Neuron (in vitro differentiated cells): ENCODE results near the gene MACC1.
"Not testable (repeated sequence)": the region's sequence is repeated elsewhere in the genome, so short reads cannot be mapped to it uniquely, and the experiment has no call there.

ENCODE experiments used
- H2AFZ ChIP-seq: one replicate; pipeline ENCODE4 v1.6.1; 2013; ENCODE audit warnings: low read depth, mild to moderate bottlenecking, inconsistent platforms, low read length, moderate library complexity
- H3K27me3 ChIP-seq: one replicate; pipeline ENCODE4 v1.6.1; 2013; ENCODE audit warnings: low read length; ENCODE audit not compliant: insufficient read depth
- H3K36me3 ChIP-seq: one replicate; pipeline ENCODE4 v1.6.1; 2013; ENCODE audit warnings: low read length; ENCODE audit not compliant: insufficient read depth
- H3K4me1 ChIP-seq: one replicate; pipeline ENCODE4 v1.6.1; 2013; ENCODE audit warnings: low read length; ENCODE audit not compliant: insufficient read depth
- H3K4me3 ChIP-seq: 2 replicates; pipeline ENCODE4 v1.5.1; 2013; ENCODE audit warnings: mild to moderate bottlenecking, low read length, moderate library complexity
- H3K9me3 ChIP-seq: one replicate; pipeline ENCODE4 v1.6.1; 2013; ENCODE audit warnings: low read length

Gene MACC1

DNA sequence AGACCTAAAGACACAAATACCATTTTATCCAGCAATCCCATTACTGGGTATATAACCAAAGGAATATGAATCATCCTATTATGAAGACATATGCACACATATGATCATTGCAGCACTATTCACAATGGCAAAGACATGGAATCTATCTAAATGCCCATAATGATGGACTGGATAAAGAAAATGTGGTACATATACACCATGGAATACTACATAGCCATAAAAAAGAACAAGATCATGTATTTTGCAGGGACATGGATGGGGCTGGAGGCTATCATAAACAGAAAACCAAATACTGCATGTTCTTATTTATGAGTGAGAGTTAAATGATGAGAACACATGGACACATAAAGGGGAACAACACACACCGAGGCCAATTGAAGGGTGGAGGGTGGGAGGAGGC, 3.8 kb downstream of the MACC1 start:
- peaks cover 6% of the 10 kb centered on the region for H3K9me3 ChIP-seq
- H3K4me1 ChIP-seq: no peaks in the 10 kb centered on the region
- no peaks in the 10 kb centered on the region for H3K27me3 ChIP-seq
- H3K4me3 ChIP-seq: no peak overlapping the region
- H2AFZ ChIP-seq: no peak overlapping the region
- no peaks in the 10 kb centered on the region for H3K36me3 ChIP-seq

DNA sequence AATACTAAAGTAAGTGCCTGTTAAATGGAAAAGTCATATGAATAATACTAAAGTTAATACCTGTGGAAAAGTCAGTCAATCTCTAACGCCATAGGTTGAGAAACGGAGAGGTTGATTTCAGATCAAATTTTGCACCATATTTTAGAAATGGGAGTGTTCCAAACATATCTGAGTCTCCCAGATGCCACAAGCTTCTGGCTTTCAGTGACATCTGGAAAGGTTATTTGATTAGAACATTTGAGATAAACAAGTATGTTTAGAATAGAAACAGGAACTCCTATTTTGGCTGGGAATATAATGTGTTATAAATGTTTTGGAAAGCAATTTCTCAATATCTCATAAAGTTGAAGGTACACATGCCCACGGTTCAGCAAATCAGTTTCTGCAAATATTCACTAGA, 5.8 kb downstream of the MACC1 start:
- H3K4me3 ChIP-seq: no peak overlapping the region
- no peak overlapping the region for H2AFZ ChIP-seq
- no peaks in the 10 kb centered on the region for H3K4me1 ChIP-seq
- peaks cover 12% of the 10 kb centered on the region for H3K9me3 ChIP-seq
- H3K36me3 ChIP-seq: no peaks in the 10 kb centered on the region
- no peaks in the 10 kb centered on the region for H3K27me3 ChIP-seq

DNA sequence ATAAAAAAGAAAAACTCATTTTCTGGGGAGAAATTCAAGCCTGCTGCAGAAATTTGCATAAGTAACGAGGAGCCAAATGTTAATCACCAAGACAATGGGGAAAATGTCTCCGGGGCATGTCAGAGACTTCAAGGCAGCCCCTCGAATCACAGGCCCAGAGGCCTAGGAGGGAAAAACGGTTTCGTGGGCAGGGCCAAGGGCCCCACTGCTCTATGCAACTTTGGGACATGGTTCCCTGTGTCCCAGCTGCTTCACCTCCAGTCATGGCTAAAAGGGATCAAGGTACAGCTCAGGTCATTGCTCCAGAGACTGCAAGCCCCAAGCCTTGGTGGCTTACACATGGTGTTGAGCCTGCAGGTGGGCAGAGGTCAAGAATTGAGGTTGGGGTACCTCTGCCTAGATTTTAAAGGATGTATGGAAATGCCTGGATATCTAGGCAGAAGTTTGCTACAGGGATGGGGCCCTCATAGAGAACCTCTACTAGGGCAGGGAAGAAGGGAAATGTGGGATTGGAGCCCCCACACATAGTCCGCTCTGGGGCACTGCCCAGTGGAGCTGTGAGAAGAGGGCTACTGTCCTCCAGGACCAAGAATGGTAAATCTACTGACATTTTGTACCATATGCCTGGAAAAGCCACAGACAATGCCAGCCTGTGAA, 8.4 kb downstream of the MACC1 start:
- Histone ChIP-seq H3K4me1 (no peaks in the 10 kb centered on the region), H2AFZ (no peak overlapping the region), H3K4me3 (no peak overlapping the region), H3K27me3 (no peaks in the 10 kb centered on the region), H3K9me3 (peaks cover 12% of the 10 kb centered on the region), H3K36me3 (no peaks in the 10 kb centered on the region)

DNA sequence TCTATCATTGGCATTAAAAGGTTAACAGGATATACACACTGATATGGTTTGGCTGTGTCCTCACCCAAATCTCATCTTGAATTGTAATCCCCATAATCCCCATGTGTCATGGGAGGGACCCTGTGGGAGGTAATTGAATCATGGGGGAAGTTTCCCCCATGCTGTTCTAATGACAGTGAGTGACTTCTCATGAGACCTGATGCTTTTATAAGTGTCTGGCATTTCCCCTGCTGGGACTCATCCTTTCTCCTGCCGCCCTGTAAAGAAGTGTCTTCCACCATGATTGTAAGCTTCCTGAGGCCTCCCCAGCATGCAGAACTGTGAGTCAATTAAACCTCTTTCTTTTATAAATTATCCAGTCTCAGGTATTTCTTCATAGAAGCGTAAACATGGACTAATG, 9.4 kb downstream of the MACC1 start:
- peaks cover 12% of the 10 kb centered on the region for H3K9me3 ChIP-seq
- H3K4me1 ChIP-seq, H2AFZ ChIP-seq, H3K4me3 ChIP-seq, H3K36me3 ChIP-seq, H3K27me3 ChIP-seq: not testable (repeated sequence)

DNA sequence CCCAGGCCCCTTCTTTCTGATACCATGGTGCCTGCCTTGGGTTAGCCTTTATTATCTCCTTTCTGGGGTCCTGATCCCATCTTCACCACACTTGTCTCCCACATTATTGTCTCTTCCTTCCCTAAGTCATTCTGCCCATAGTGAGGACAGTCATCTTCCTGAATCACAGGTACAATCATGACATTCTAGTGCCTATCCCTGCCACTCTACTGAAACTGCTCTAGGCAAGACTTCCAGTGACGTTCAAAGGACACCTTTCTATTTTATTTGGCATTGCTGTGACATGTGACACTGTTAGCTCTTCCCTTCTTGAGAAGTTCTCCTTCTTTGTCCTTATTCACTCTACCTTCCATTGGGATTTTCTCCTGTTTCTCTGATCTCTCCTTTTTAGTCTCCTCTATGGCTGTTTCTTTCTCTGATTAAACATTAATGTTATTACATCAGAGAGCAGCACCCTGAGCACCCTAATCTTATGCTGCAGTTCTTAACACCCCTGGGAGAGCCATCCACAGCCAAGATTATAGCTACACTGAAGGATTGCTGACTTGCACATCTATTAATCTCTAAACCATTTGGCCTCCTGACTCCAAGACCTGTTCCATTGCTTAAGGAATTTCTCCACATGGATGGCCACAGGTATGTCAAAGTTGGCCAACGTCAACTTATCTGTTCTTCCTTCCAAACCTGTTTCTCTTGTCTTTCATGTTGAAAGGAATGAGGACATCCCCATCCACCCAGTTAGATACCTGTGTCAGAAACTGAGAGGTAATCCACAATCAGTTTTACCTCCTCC, 10.9 kb downstream of the MACC1 start:
- Histone ChIP-seq H3K4me3 (no peak overlapping the region), H3K36me3 (no peaks in the 10 kb centered on the region), H3K9me3 (peaks cover 12% of the 10 kb centered on the region), H3K4me1 (peaks cover 5% of the 10 kb centered on the region), H2AFZ (no peak overlapping the region), H3K27me3 (no peaks in the 10 kb centered on the region)

DNA sequence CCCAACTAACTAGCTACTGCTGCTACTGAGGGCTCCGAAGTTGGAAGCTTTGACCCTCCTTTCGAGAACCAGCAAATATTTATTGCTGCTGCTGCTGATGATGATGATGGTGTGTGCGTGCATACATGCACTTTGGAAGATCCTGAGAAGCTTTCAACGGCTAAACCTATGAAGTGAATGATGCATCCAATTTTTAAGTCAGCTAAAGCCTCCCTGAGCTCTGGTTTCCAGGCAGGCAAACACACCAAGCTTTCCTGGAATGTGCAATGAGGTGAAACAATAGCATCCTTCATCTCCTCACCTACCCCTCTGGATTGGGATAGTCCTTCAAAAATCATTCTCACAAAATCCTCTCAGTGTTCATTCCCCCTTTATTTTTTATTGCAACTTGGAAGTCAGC, 13.9 kb downstream of the MACC1 start:
- Histone ChIP-seq H3K4me3 (no peak overlapping the region), H2AFZ (no peak overlapping the region), H3K9me3 (peaks cover 6% of the 10 kb centered on the region), H3K36me3 (no peaks in the 10 kb centered on the region), H3K4me1 (peaks cover 18% of the 10 kb centered on the region), H3K27me3 (no peaks in the 10 kb centered on the region)

DNA sequence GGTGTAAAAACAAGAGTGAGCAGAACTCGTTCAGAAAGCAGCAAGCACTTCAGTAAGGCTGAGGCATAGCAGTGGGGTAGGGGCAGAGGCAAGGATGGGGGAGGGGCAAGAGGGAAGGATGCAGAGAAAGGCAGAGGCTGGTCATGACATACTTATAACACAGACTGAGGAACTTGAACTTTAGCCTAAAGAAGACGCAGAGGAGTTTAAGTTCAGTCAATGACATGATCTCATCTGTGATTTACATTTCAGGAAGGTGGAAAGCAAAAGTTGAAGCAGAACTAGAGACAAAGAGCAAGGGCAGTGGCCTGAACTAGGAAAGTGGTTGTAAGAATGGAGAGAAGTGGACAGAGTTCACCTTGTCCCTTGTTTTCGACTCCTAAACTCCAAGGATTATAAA, 15.8 kb downstream of the MACC1 start:
- H3K4me1 ChIP-seq: peaks cover 18% of the 10 kb centered on the region
- H3K36me3 ChIP-seq: no peaks in the 10 kb centered on the region
- H3K4me3 ChIP-seq: no peak overlapping the region
- H3K27me3 ChIP-seq: no peaks in the 10 kb centered on the region
- no peaks in the 10 kb centered on the region for H3K9me3 ChIP-seq
- H2AFZ ChIP-seq: no peak overlapping the region

DNA sequence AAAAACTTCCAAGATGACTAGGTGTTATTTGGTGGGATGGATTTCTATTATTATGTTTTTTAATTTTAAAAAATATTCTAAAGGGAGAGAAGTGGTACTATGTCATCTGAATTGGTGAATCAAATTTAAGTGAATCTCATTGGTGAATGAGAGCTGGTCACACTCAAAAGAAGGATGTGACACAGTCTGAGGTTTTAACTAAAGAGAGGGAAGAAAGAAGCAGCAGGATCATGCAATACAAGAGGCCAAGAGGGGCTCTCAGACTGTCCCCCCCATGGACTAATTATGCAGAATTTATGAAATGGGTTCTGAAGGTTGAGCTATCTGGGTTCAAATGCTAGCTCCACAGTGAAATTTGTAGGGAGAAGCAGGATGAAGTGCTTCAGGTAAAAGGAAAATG, 16.2 kb downstream of the MACC1 start:
- Histone ChIP-seq H3K4me3 (no peak overlapping the region), H3K36me3 (no peaks in the 10 kb centered on the region), H3K4me1 (peaks cover 18% of the 10 kb centered on the region), H3K9me3 (no peaks in the 10 kb centered on the region), H3K27me3 (no peaks in the 10 kb centered on the region), H2AFZ (no peak overlapping the region)

DNA sequence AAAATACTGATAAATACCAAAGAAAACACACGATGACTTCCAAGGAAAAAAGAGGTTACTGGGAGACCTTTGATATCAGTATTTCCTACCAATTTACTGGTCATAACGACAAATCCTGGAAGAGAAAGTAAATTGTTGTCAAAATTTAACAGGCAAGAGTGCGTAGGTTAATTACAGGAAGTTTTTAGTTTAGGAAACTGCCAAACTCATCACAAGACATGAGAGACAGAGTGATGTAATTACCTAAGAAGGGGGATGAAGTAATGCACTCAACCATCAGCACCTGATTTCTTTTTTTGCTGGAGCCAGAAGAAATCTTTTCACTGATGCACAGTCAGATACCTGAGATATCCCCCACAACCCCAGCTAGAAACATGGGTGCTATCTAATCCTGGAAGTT, 16.8 kb downstream of the MACC1 start:
- H3K4me3 ChIP-seq: no peak overlapping the region
- no peaks in the 10 kb centered on the region for H3K27me3 ChIP-seq
- H3K36me3 ChIP-seq: no peaks in the 10 kb centered on the region
- no peaks in the 10 kb centered on the region for H3K9me3 ChIP-seq
- peaks cover 22% of the 10 kb centered on the region for H3K4me1 ChIP-seq
- H2AFZ ChIP-seq: no peak overlapping the region

DNA sequence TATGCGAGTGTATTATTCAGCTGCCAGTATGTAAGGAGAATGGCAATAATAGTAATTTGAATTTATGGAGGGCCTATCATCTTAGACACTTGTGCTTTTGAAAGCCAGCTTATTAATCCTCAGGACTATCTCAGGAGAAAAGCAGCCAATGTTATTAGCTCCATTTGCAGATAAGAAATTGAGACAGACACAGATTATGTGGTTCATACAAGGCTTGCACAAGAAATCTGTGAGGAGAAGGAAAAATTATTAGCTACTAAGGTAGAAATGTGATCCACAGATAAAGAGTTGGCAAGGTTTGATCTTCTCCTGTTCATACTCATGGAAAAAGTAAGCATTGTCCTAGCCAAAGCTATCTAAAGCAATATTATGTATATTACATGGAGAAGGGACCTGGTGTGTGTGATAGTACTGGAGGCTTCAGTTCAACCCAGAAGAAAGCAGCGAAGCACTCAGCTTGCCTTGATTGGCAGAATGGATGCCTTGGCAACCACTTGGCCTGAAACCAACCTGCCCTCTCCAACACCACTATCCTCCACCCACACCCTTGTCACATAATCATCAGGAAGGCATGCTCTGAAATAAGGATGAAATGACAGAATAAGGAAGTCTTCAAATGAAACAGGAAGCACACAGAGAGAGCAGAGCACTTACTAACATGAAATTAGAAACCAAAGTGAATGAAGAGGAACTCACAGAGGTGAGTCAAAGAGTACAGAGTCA, 18.0 kb downstream of the MACC1 start:
- no peaks in the 10 kb centered on the region for H3K36me3 ChIP-seq
- no peaks in the 10 kb centered on the region for H3K27me3 ChIP-seq
- H3K4me1 ChIP-seq: peaks cover 32% of the 10 kb centered on the region
- H3K9me3 ChIP-seq: no peaks in the 10 kb centered on the region
- H2AFZ ChIP-seq: no peak overlapping the region
- H3K4me3 ChIP-seq: no peak overlapping the region

DNA sequence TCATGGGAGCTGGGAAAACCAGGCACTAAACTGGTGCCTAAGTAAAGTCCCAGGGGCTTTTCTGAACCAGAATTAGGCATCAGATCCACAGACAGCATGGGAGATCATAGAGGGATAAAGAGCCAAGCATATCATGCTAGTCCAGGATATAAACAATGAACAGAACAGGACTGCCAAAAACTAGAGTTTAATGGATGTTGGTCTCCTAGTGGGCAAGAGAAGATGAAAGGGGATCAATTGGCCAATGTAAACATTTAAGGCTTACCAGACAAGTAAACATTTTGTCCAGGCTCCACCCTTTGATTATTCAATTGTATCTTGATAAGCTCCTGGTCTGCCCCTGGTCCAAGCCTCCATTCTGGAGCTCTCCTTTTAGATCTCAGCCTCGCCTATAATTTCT, 18.9 kb downstream of the MACC1 start:
- Histone ChIP-seq H3K4me1 (peaks cover 32% of the 10 kb centered on the region), H2AFZ (no peak overlapping the region), H3K36me3 (no peaks in the 10 kb centered on the region), H3K4me3 (no peak overlapping the region), H3K9me3 (no peaks in the 10 kb centered on the region), H3K27me3 (no peaks in the 10 kb centered on the region)

DNA sequence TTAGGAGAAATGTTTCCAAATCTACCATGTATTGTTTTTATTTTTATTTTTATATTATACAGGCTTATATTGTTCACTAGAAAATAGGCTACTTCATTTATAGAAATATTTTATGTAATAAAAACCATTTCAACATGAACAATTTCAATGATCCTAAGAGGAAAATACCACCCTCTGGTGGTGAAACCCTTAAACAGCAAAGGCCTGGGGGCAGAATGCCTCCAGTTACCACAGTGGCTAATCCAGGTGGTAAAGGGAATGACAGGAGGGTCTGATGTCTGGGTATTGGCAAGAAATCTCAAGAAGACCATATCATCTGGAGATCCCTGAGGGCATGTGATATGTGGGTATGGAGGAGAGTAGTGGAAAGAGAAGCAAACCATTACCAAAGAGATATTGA, 19.3 kb downstream of the MACC1 start:
- H2AFZ ChIP-seq: no peak overlapping the region
- H3K36me3 ChIP-seq: no peaks in the 10 kb centered on the region
- no peaks in the 10 kb centered on the region for H3K9me3 ChIP-seq
- no peak overlapping the region for H3K4me3 ChIP-seq
- H3K27me3 ChIP-seq: no peaks in the 10 kb centered on the region
- H3K4me1 ChIP-seq: peaks cover 32% of the 10 kb centered on the region

DNA sequence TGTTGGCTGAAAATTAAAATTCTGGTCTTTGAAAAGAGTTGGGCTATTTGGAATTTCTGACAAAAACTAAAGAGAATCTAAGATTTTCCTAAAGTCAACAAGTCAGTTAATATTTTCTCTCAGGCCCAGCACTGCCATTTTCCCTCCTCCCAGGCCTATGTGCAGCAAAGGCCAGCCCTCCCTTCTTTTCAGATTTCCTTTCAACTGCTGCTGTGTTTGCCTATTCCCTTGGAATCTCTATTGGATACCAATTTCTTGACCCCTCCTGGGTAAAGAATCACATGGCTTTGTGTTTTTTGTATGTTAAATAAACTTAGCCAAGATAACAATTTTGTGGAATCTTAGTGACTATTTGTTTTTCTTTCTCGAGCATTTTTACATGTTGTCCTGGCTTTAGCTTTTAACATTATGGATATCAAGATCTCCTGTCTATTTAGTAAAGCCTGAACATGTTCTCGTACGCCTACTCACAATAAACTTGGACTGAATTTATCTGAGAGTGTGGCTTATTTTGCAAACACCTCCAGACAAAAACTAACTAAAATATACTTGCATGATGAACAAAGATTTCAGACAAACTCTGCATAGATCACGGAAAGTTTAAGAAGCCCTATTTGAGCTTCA, 19.9 kb downstream of the MACC1 start:
- Histone ChIP-seq H3K4me1 (peaks cover 32% of the 10 kb centered on the region), H3K27me3 (no peaks in the 10 kb centered on the region), H3K9me3 (no peaks in the 10 kb centered on the region), H3K4me3 (no peak overlapping the region), H2AFZ (no peak overlapping the region), H3K36me3 (no peaks in the 10 kb centered on the region)
